Activated T-helper 17 cell treated with anti-CD3 and anti-CD28 coated beads, Interleukin-2, amount 50 U/mL, for 72 hours (primary cell): Measurements from ENCODE around the gene LDLRAD4. TPM values are rescaled to one million over a fixed set of nuclear protein-coding genes. Genes with fewer than 3 reads are reported as not detected.

Source experiments
- ATAC-seq: fragments of 150-1000 bp; cut with Tn5 transposase; replicated peaks from 2 replicates; pipeline ENCODE4 v1.10.0; 2021; ENCODE audit warnings: mild to moderate bottlenecking, moderate library complexity
- H3K27ac Mint-ChIP-seq: one replicate; pipeline ENCODE4 v1.8.0; 2022; ENCODE audit warnings: mixed read lengths
- H3K27me3 Mint-ChIP-seq: one replicate; pipeline ENCODE4 v1.8.0; 2022; ENCODE audit warnings: mixed read lengths
- H3K36me3 Mint-ChIP-seq: one replicate; pipeline ENCODE4 v1.8.0; 2022; ENCODE audit warnings: low read depth, mild to moderate bottlenecking, mixed read lengths
- H3K4me1 Mint-ChIP-seq: one replicate; pipeline ENCODE4 v1.8.0; 2022; ENCODE audit warnings: mixed read lengths
- H3K4me3 Mint-ChIP-seq: one replicate; pipeline ENCODE4 v1.8.0; 2022; ENCODE audit warnings: mild to moderate bottlenecking, mixed read lengths
- H3K9me3 Mint-ChIP-seq: one replicate; pipeline ENCODE4 v1.8.0; 2022; ENCODE audit warnings: mixed read lengths
- total RNA-seq, 2 donors: library from RNA; stranded (reverse); gene quantifications; one replicate each; pipeline ENCODE4 v1.2.3, GENCODE V29; 2022

LDLRAD4 gene
- total RNA-seq, 2 donors from 2014 or later, result 52.0 to 54.8 TPM

GRCh38 chr18:13565228-13565627 is 346.7 kb downstream of the LDLRAD4 start:
- H3K9me3 Mint-ChIP-seq, result no peaks in the 10 kb centered on the region
- no peak overlapping the region for H3K27ac Mint-ChIP-seq
- H3K27me3 Mint-ChIP-seq, result no peaks in the 10 kb centered on the region
- no peak overlapping the region for H3K4me3 Mint-ChIP-seq
- no peaks in the 10 kb centered on the region for H3K36me3 Mint-ChIP-seq
- no peak for ATAC-seq
- peaks cover 33% of the 10 kb centered on the region for H3K4me1 Mint-ChIP-seq

- Mint-ChIP-seq H3K27ac (peak overlapping the region; percentile 92), H3K27me3 (no peaks in the 10 kb centered on the region), H3K9me3 (no peaks in the 10 kb centered on the region), H3K36me3 (peaks cover 8% of the 10 kb centered on the region), H3K4me1 (peaks cover 38% of the 10 kb centered on the region), H3K4me3 (peak overlapping the region; percentile 76)
- ATAC-seq, result peak; percentile 49
Observed at GRCh38 chr18:13566941-13567746, 348.6 kb downstream of the LDLRAD4 start.

GRCh38 chr18:13568443-13569392 is 350.2 kb downstream of the LDLRAD4 start:
- H3K9me3 Mint-ChIP-seq, result no peaks in the 10 kb centered on the region
- peaks cover 27% of the 10 kb centered on the region for H3K4me1 Mint-ChIP-seq
- peak; percentile 81 for ATAC-seq
- peaks cover 8% of the 10 kb centered on the region for H3K36me3 Mint-ChIP-seq
- H3K27ac Mint-ChIP-seq, result peak overlapping the region; percentile 92
- peak overlapping the region; percentile 76 for H3K4me3 Mint-ChIP-seq
- H3K27me3 Mint-ChIP-seq, result no peaks in the 10 kb centered on the region

- Mint-ChIP-seq H3K4me1 (peaks cover 21% of the 10 kb centered on the region), H3K9me3 (no peaks in the 10 kb centered on the region), H3K4me3 (no peak overlapping the region), H3K36me3 (peaks cover 8% of the 10 kb centered on the region), H3K27me3 (no peaks in the 10 kb centered on the region), H3K27ac (no peak overlapping the region)
- no peak for ATAC-seq
Observed at GRCh38 chr18:13570216-13570615, 351.7 kb downstream of the LDLRAD4 start.

- no peak for ATAC-seq
- H3K27ac Mint-ChIP-seq, result peak overlapping the region; percentile 30
- peaks cover 8% of the 10 kb centered on the region for H3K36me3 Mint-ChIP-seq
- H3K4me3 Mint-ChIP-seq, result peak overlapping the region; percentile 34
- no peaks in the 10 kb centered on the region for H3K9me3 Mint-ChIP-seq
- H3K27me3 Mint-ChIP-seq, result no peaks in the 10 kb centered on the region
- peaks cover 21% of the 10 kb centered on the region for H3K4me1 Mint-ChIP-seq
Observed at GRCh38 chr18:13570856-13571495, 352.4 kb downstream of the LDLRAD4 start.

GRCh38 chr18:13572148-13572547 is 353.6 kb downstream of the LDLRAD4 start:
- no peak overlapping the region for H3K27ac Mint-ChIP-seq
- ATAC-seq, result no peak
- H3K4me3 Mint-ChIP-seq, result no peak overlapping the region
- peaks cover 26% of the 10 kb centered on the region for H3K4me1 Mint-ChIP-seq
- no peaks in the 10 kb centered on the region for H3K9me3 Mint-ChIP-seq
- peaks cover 10% of the 10 kb centered on the region for H3K36me3 Mint-ChIP-seq
- H3K27me3 Mint-ChIP-seq, result no peaks in the 10 kb centered on the region

GRCh38 chr18:13572721-13573120 is 354.2 kb downstream of the LDLRAD4 start:
- no peaks in the 10 kb centered on the region for H3K9me3 Mint-ChIP-seq
- H3K36me3 Mint-ChIP-seq, result peaks cover 15% of the 10 kb centered on the region
- H3K27me3 Mint-ChIP-seq, result no peaks in the 10 kb centered on the region
- H3K4me1 Mint-ChIP-seq, result peaks cover 31% of the 10 kb centered on the region
- no peak overlapping the region for H3K27ac Mint-ChIP-seq
- H3K4me3 Mint-ChIP-seq, result no peak overlapping the region
- no peak for ATAC-seq

GRCh38 chr18:13573750-13574149 is 355.2 kb downstream of the LDLRAD4 start:
- Mint-ChIP-seq H3K9me3 (no peaks in the 10 kb centered on the region), H3K27ac (no peak overlapping the region), H3K36me3 (peaks cover 15% of the 10 kb centered on the region), H3K4me1 (peaks cover 36% of the 10 kb centered on the region), H3K27me3 (no peaks in the 10 kb centered on the region), H3K4me3 (no peak overlapping the region)
- ATAC-seq, result no peak

GRCh38 chr18:13574355-13574754 is 355.8 kb downstream of the LDLRAD4 start:
- Mint-ChIP-seq H3K27ac (no peak overlapping the region), H3K9me3 (no peaks in the 10 kb centered on the region), H3K4me3 (no peak overlapping the region), H3K4me1 (peaks cover 35% of the 10 kb centered on the region), H3K27me3 (no peaks in the 10 kb centered on the region), H3K36me3 (peaks cover 15% of the 10 kb centered on the region)
- ATAC-seq, result no peak

GRCh38 chr18:13574761-13575160 is 356.2 kb downstream of the LDLRAD4 start:
- no peak for ATAC-seq
- Mint-ChIP-seq H3K4me3 (no peak overlapping the region), H3K27me3 (no peaks in the 10 kb centered on the region), H3K4me1 (peaks cover 39% of the 10 kb centered on the region), H3K36me3 (peaks cover 15% of the 10 kb centered on the region), H3K27ac (no peak overlapping the region), H3K9me3 (no peaks in the 10 kb centered on the region)

- peak overlapping the region; percentile 86 for H3K27ac Mint-ChIP-seq
- no peak for ATAC-seq
- H3K27me3 Mint-ChIP-seq, result no peaks in the 10 kb centered on the region
- peaks cover 7% of the 10 kb centered on the region for H3K36me3 Mint-ChIP-seq
- H3K9me3 Mint-ChIP-seq, result no peaks in the 10 kb centered on the region
- peaks cover 34% of the 10 kb centered on the region for H3K4me1 Mint-ChIP-seq
- peak overlapping the region; percentile 76 for H3K4me3 Mint-ChIP-seq
Observed at GRCh38 chr18:13576598-13576997, 358.0 kb downstream of the LDLRAD4 start.

GRCh38 chr18:13577091-13577697 is 358.6 kb downstream of the LDLRAD4 start:
- Mint-ChIP-seq H3K27me3 (no peaks in the 10 kb centered on the region), H3K4me3 (peak overlapping the region; percentile 76), H3K27ac (peak overlapping the region; percentile 86), H3K9me3 (no peaks in the 10 kb centered on the region), H3K36me3 (peaks cover 7% of the 10 kb centered on the region), H3K4me1 (peaks cover 34% of the 10 kb centered on the region)
- peak; percentile 90 for ATAC-seq

- peaks cover 7% of the 10 kb centered on the region for H3K36me3 Mint-ChIP-seq
- peak overlapping the region; percentile 76 for H3K4me3 Mint-ChIP-seq
- no peak for ATAC-seq
- peak overlapping the region; percentile 86 for H3K27ac Mint-ChIP-seq
- no peaks in the 10 kb centered on the region for H3K27me3 Mint-ChIP-seq
- peaks cover 34% of the 10 kb centered on the region for H3K4me1 Mint-ChIP-seq
- no peaks in the 10 kb centered on the region for H3K9me3 Mint-ChIP-seq
Observed at GRCh38 chr18:13577781-13578180, 359.2 kb downstream of the LDLRAD4 start.

- peaks cover 7% of the 10 kb centered on the region for H3K36me3 Mint-ChIP-seq
- H3K4me1 Mint-ChIP-seq, result peaks cover 34% of the 10 kb centered on the region
- no peaks in the 10 kb centered on the region for H3K27me3 Mint-ChIP-seq
- H3K27ac Mint-ChIP-seq, result peak overlapping the region; percentile 86
- peak overlapping the region; percentile 76 for H3K4me3 Mint-ChIP-seq
- ATAC-seq, result no peak
- H3K9me3 Mint-ChIP-seq, result no peaks in the 10 kb centered on the region
Observed at GRCh38 chr18:13578400-13578799, 359.8 kb downstream of the LDLRAD4 start.
